ENCODE data around the gene ADA.

The ADA gene

GRCh38 chr20:44635877-44636276, 15.6 kb downstream of the ADA start:
- no peak for DNase-seq
- Mint-ChIP-seq H3K9me3 (peaks cover 15% of the 10 kb centered on the region), H3K36me3 (ENCODE audit: low read depth) (peaks cover 20% of the 10 kb centered on the region), H3K27ac (no peak overlapping the region), H3K4me3 (no peak overlapping the region), H3K4me1 (peaks cover 52% of the 10 kb centered on the region), H3K27me3 (ENCODE audit: low read depth, poor library complexity) (peaks cover 4% of the 10 kb centered on the region)
- no peak for TF ChIP-seq CTCF (IDR thresholded peaks at IDR 0.05)

- Mint-ChIP-seq H3K4me1 (peaks cover 50% of the 10 kb centered on the region), H3K27me3 (ENCODE audit: low read depth, poor library complexity) (peaks cover 4% of the 10 kb centered on the region), H3K36me3 (ENCODE audit: low read depth) (peaks cover 7% of the 10 kb centered on the region), H3K9me3 (peaks cover 2% of the 10 kb centered on the region), H3K27ac (peak overlapping the region; percentile 71), H3K4me3 (no peak overlapping the region)
- DNase-seq = no peak
- no peak for TF ChIP-seq CTCF (IDR thresholded peaks at IDR 0.05)
Measured at GRCh38 chr20:44633872-44634600, 17.5 kb downstream of the ADA start.

GRCh38 chr20:44633187-44633810, 18.2 kb downstream of the ADA start:
- TF ChIP-seq CTCF (IDR thresholded peaks at IDR 0.05) = no peak
- no peak overlapping the region for H3K4me3 Mint-ChIP-seq
- H3K4me1 Mint-ChIP-seq = peaks cover 43% of the 10 kb centered on the region
- H3K9me3 Mint-ChIP-seq = no peaks in the 10 kb centered on the region
- peak overlapping the region; percentile 71 for H3K27ac Mint-ChIP-seq
- H3K27me3 Mint-ChIP-seq (ENCODE audit: low read depth, poor library complexity) = peaks cover 4% of the 10 kb centered on the region
- no peaks in the 10 kb centered on the region for H3K36me3 Mint-ChIP-seq (ENCODE audit: low read depth)
- no peak for DNase-seq

- H3K4me1 Mint-ChIP-seq = peaks cover 43% of the 10 kb centered on the region
- H3K4me3 Mint-ChIP-seq = no peak overlapping the region
- DNase-seq = no peak
- H3K9me3 Mint-ChIP-seq = no peaks in the 10 kb centered on the region
- no peaks in the 10 kb centered on the region for H3K36me3 Mint-ChIP-seq (ENCODE audit: low read depth)
- H3K27me3 Mint-ChIP-seq (ENCODE audit: low read depth, poor library complexity) = peaks cover 4% of the 10 kb centered on the region
- no peak for TF ChIP-seq CTCF (IDR thresholded peaks at IDR 0.05)
- peak overlapping the region; percentile 66 for H3K27ac Mint-ChIP-seq
Measured at GRCh38 chr20:44632103-44632752, 19.3 kb downstream of the ADA start.

- Mint-ChIP-seq H3K27ac (peak overlapping the region; percentile 23), H3K4me3 (no peak overlapping the region), H3K4me1 (peaks cover 35% of the 10 kb centered on the region), H3K9me3 (no peaks in the 10 kb centered on the region), H3K36me3 (ENCODE audit: low read depth) (no peaks in the 10 kb centered on the region), H3K27me3 (ENCODE audit: low read depth, poor library complexity) (peaks cover 6% of the 10 kb centered on the region)
- TF ChIP-seq CTCF (IDR thresholded peaks at IDR 0.05) = no peak
- DNase-seq = no peak
Measured at GRCh38 chr20:44630297-44630696, 21.2 kb downstream of the ADA start.

Data from nephron progenitor cell (in vitro differentiated cells).